HepG2 (cell line): Measurements from ENCODE around the gene GSTT2. TPM values are rescaled to one million over a fixed set of nuclear protein-coding genes. Genes with fewer than 3 reads are reported as not detected.

Experiments used
- EP300 ChIP-seq, 3 experiments: sonication (generic) in 1 of 3; formaldehyde crosslinking in 1 of 3; IDR thresholded peaks; 2 replicates each; pipeline versions ENCODE4 v1.5.1 to v1.6.1; 2011 to 2020; ENCODE audit warnings: low read depth in 2 of 3, low read length in 2 of 3, borderline replicate concordance in 1 of 3, improper control_type of control experiment in 1 of 3, mild to moderate bottlenecking in 1 of 3, missing genetic modification reagents in 1 of 3, moderate library complexity in 1 of 3
- HNRNPH1 ChIP-seq: fragments of 200-400 bp; formaldehyde crosslinking; optimal IDR thresholded peaks from 2 replicates; pipeline ENCODE3; 2017; ENCODE audit warnings: mild to moderate bottlenecking, low read depth, low read length
- MIXL1 ChIP-seq: IDR thresholded peaks from 2 replicates; pipeline ENCODE4 v1.6.1; 2016
- PCBP2 ChIP-seq: fragments of 200-400 bp; formaldehyde crosslinking; optimal IDR thresholded peaks from 2 replicates; pipeline ENCODE3; 2018; ENCODE audit warnings: low read length, low read depth; ENCODE audit not compliant: poor library complexity, severe bottlenecking
- SOX13 ChIP-seq, 3 experiments: fragments of 450-650 bp in 1 of 3; sonication (generic) in 1 of 3; formaldehyde crosslinking in 1 of 3; IDR thresholded peaks in 2 of 3; conservative IDR thresholded peaks in 1 of 3; 2 replicates each; pipeline versions ENCODE4 v1.5.0 to v1.6.1; 2016 to 2020; ENCODE audit warnings: antibody characterized with exemption in 1 of 3, mild to moderate bottlenecking in 1 of 3, missing compliant biosample characterization in 1 of 3, missing genetic modification reagents in 1 of 3, moderate library complexity in 1 of 3
- TCF7 ChIP-seq: sonication (generic); IDR thresholded peaks from 2 replicates; pipeline ENCODE4 v1.6.1; 2016; ENCODE audit warnings: antibody characterized with exemption, low read depth
- TP53 ChIP-seq: sonication (generic); formaldehyde crosslinking; conservative IDR thresholded peaks from 2 replicates; pipeline ENCODE4 v1.4.0; 2020; ENCODE audit warnings: missing genetic modification reagents
- ZNF292 ChIP-seq: sonication (generic); formaldehyde crosslinking; IDR thresholded peaks from 2 replicates; pipeline ENCODE4 v1.8.1; 2022; ENCODE audit warnings: mild to moderate bottlenecking, low read depth, missing genetic modification reagents, borderline replicate concordance
- ZNF34 ChIP-seq: sonication (generic); formaldehyde crosslinking; IDR thresholded peaks from 2 replicates; pipeline ENCODE4 v1.4.0; 2020; ENCODE audit warnings: mild to moderate bottlenecking, missing genetic modification reagents, borderline replicate concordance
- ZNF567 ChIP-seq: sonication (generic); formaldehyde crosslinking; IDR thresholded peaks from 2 replicates; pipeline ENCODE4 v1.8.1; 2023; ENCODE audit warnings: mild to moderate bottlenecking, missing genetic modification reagents, borderline replicate concordance
- ZNF614 ChIP-seq: IDR thresholded peaks from 2 replicates; pipeline ENCODE4 v1.6.1; 2018; ENCODE audit warnings: missing biosample characterization, missing genetic modification reagents, inconsistent platforms, borderline replicate concordance
- polyA plus RNA-seq, 8 experiments: library from polyadenylated mRNA; depleted of rRNA in 3 of 8; stranded (reverse) in 7 of 8; unstranded in 1 of 8; fragments of >200 nt; fragmentation: Illumina TruSeq in 4 of 8; extraction: Trizol in 4 of 8; gene quantifications; 2 replicates each; pipeline versions ENCODE4 v1.2.1 to v1.2.3, GENCODE V29; 2011 to 2016; ENCODE audit warnings: low read depth in 4 of 8, missing spikeins in 1 of 8, mixed read lengths in 1 of 8; ENCODE audit not compliant: insufficient read depth in 1 of 8
- total RNA-seq, 5 experiments: library from RNA; depleted of rRNA; stranded (reverse); fragments of >200 nt; fragmentation: Illumina TruSeq; extraction: Trizol; gene quantifications; 2 replicates each; pipeline ENCODE4 v1.2.3, GENCODE V29; 2016; ENCODE audit warnings: low read depth in 1 of 5
- TF ChIP-seq, protein P1 (sequence below): IDR thresholded peaks from 2 replicates; pipeline ENCODE4 v1.4.0; 2020; ENCODE audit warnings: mild to moderate bottlenecking, missing genetic modification reagents
- TF ChIP-seq, protein P2 (sequence below): sonication (generic); formaldehyde crosslinking; IDR thresholded peaks from 2 replicates; pipeline ENCODE4 v1.4.0; 2020; ENCODE audit warnings: missing genetic modification reagents
- TF ChIP-seq, protein P3 (sequence below): sonication (generic); formaldehyde crosslinking; conservative IDR thresholded peaks from 2 replicates; pipeline ENCODE4 v1.4.0; 2020; ENCODE audit warnings: mild to moderate bottlenecking, missing genetic modification reagents, moderate library complexity
- TF ChIP-seq, protein P4 (sequence below): sonication (generic); formaldehyde crosslinking; IDR thresholded peaks from 2 replicates; pipeline ENCODE4 v1.4.0; 2020; ENCODE audit warnings: missing genetic modification reagents

GSTT2 gene
- total and polyA plus RNA-seq, 2 of the 13 experiments (the other 11 are each of a cell fraction or from before 2014, with no cell fraction given) = not detected

DNA sequence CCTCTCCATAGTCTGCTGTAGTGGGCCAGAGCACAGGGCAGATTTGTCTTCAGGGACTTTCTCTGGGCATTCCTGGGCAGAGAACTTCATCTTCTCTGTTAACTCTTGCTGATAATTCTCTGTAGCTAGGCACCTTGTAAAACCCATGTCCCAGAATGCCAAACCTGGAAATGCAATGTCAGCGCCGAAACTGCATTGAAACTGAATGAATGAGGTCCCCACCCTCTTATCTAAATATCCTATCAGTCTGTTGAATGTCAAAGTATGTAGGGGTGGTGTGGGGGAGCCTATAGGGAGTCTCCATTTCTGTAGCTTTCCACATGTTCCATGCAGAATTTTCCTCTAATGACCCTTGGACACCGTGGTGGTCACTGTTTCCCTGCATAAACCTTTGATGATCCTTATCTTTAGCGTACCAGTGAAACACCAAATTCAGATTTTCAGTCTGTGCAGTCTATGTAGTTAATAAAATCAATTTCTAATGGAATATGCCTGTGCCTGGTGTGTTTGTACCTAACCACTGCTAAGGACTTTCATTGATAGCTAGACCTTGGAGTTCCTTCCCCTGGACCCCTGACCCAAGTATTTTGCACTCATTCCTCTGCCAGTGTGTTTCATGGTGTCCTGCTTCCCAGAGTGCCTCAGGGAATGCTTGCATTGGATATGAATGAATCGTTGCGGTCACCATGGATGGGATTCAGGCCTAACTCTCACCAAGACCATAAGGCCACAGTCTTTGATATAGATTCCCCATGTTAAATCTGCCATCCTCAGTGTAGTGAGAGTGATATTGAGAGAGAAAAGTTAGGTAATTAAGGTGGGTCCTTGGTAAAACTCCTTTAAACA is 28.7 kb downstream of the GSTT2 start (continued):
- TF ChIP-seq ZNF567 (CRISPR knock-in tag) (no peak), EP300 (IDR thresholded peaks at IDR 0.05; ENCODE audit: low read depth in 2 of 2, low read length in 2 of 2) (peak in 1 of 2 experiments; percentile 55; a peak in 1 of 4 replicates), EP300 (CRISPR knock-in tag; IDR thresholded peaks at IDR 0.05; ENCODE audit: borderline replicate concordance) (no peak), HNRNPH1 (no peak), SOX13 (IDR thresholded peaks at IDR 0.05) (no peak), SOX13 (CRISPR knock-in tag; conservative IDR thresholded peaks at IDR 0.05 in 1 of 2, IDR thresholded peaks at IDR 0.05 in 1 of 2) (peak in 1 of 2 experiments; percentile 76; a peak in 2 of 4 replicates), ZNF34 (no peak), ZNF614 (CRISPR knock-in tag) (no peak), PCBP2 (no peak), TCF7 (peak; percentile 40; the same call in 1 of the 2 replicates), ZNF292 (CRISPR knock-in tag) (0 out of 2 replicates have a peak, but pooled peaks have one; percentile 5), TP53 (CRISPR knock-in tag) (no peak), MIXL1 (CRISPR knock-in tag) (no peak)
- TF ChIP-seq, protein P1, sequence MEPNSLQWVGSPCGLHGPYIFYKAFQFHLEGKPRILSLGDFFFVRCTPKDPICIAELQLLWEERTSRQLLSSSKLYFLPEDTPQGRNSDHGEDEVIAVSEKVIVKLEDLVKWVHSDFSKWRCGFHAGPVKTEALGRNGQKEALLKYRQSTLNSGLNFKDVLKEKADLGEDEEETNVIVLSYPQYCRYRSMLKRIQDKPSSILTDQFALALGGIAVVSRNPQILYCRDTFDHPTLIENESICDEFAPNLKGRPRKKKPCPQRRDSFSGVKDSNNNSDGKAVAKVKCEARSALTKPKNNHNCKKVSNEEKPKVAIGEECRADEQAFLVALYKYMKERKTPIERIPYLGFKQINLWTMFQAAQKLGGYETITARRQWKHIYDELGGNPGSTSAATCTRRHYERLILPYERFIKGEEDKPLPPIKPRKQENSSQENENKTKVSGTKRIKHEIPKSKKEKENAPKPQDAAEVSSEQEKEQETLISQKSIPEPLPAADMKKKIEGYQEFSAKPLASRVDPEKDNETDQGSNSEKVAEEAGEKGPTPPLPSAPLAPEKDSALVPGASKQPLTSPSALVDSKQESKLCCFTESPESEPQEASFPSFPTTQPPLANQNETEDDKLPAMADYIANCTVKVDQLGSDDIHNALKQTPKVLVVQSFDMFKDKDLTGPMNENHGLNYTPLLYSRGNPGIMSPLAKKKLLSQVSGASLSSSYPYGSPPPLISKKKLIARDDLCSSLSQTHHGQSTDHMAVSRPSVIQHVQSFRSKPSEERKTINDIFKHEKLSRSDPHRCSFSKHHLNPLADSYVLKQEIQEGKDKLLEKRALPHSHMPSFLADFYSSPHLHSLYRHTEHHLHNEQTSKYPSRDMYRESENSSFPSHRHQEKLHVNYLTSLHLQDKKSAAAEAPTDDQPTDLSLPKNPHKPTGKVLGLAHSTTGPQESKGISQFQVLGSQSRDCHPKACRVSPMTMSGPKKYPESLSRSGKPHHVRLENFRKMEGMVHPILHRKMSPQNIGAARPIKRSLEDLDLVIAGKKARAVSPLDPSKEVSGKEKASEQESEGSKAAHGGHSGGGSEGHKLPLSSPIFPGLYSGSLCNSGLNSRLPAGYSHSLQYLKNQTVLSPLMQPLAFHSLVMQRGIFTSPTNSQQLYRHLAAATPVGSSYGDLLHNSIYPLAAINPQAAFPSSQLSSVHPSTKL (CRISPR knock-in tag) = peak; percentile 43; the same call in 1 of the 2 replicates
- TF ChIP-seq, protein P2, sequence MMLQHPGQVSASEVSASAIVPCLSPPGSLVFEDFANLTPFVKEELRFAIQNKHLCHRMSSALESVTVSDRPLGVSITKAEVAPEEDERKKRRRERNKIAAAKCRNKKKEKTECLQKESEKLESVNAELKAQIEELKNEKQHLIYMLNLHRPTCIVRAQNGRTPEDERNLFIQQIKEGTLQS (CRISPR knock-in tag) = no peak
- TF ChIP-seq, protein P3, sequence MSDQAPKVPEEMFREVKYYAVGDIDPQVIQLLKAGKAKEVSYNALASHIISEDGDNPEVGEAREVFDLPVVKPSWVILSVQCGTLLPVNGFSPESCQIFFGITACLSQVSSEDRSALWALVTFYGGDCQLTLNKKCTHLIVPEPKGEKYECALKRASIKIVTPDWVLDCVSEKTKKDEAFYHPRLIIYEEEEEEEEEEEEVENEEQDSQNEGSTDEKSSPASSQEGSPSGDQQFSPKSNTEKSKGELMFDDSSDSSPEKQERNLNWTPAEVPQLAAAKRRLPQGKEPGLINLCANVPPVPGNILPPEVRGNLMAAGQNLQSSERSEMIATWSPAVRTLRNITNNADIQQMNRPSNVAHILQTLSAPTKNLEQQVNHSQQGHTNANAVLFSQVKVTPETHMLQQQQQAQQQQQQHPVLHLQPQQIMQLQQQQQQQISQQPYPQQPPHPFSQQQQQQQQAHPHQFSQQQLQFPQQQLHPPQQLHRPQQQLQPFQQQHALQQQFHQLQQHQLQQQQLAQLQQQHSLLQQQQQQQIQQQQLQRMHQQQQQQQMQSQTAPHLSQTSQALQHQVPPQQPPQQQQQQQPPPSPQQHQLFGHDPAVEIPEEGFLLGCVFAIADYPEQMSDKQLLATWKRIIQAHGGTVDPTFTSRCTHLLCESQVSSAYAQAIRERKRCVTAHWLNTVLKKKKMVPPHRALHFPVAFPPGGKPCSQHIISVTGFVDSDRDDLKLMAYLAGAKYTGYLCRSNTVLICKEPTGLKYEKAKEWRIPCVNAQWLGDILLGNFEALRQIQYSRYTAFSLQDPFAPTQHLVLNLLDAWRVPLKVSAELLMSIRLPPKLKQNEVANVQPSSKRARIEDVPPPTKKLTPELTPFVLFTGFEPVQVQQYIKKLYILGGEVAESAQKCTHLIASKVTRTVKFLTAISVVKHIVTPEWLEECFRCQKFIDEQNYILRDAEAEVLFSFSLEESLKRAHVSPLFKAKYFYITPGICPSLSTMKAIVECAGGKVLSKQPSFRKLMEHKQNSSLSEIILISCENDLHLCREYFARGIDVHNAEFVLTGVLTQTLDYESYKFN (CRISPR knock-in tag) = peak; percentile 52
- TF ChIP-seq, protein P4, sequence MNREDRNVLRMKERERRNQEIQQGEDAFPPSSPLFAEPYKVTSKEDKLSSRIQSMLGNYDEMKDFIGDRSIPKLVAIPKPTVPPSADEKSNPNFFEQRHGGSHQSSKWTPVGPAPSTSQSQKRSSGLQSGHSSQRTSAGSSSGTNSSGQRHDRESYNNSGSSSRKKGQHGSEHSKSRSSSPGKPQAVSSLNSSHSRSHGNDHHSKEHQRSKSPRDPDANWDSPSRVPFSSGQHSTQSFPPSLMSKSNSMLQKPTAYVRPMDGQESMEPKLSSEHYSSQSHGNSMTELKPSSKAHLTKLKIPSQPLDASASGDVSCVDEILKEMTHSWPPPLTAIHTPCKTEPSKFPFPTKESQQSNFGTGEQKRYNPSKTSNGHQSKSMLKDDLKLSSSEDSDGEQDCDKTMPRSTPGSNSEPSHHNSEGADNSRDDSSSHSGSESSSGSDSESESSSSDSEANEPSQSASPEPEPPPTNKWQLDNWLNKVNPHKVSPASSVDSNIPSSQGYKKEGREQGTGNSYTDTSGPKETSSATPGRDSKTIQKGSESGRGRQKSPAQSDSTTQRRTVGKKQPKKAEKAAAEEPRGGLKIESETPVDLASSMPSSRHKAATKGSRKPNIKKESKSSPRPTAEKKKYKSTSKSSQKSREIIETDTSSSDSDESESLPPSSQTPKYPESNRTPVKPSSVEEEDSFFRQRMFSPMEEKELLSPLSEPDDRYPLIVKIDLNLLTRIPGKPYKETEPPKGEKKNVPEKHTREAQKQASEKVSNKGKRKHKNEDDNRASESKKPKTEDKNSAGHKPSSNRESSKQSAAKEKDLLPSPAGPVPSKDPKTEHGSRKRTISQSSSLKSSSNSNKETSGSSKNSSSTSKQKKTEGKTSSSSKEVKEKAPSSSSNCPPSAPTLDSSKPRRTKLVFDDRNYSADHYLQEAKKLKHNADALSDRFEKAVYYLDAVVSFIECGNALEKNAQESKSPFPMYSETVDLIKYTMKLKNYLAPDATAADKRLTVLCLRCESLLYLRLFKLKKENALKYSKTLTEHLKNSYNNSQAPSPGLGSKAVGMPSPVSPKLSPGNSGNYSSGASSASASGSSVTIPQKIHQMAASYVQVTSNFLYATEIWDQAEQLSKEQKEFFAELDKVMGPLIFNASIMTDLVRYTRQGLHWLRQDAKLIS (CRISPR knock-in tag) = no peak; the same call in 1 of the 2 replicates
